CD4-positive, alpha-beta T cell treated with Interleukin-2 at 100 ng/mL for 4 hours (primary cell): ENCODE data around the gene PATE3.

Source experiments
- DNase-seq: peaks from one replicate; pipeline ENCODE4 v3.0.0-alpha.2; 2020; ENCODE audit warnings: low spot score

The PATE3 gene, protein sequence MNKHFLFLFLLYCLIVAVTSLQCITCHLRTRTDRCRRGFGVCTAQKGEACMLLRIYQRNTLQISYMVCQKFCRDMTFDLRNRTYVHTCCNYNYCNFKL

DNA sequence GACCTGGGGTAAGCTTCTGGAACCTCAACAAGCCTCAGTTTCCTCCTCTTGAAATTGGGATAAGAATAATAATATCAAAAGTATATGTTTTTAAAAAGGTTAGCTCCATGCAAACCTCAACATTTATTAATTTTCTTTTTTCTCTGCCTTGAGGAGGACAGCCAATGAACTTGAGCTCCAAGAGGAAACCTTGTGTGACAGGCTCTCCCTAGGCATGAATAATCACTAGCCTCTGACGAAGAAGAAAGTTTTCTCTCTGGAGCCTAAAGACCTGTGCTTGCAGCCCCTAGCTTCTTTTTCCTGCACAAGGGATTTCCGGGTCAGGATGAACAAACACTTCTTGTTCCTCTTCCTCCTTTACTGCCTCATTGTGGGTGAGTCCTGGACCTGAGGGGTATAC, at the start of gene PATE3:
PATE3 (plus strand) TSS at position 301 of the 400 bp plus-strand sequence; CDS start at position 326, 25 bp downstream.
- no peak for DNase-seq

DNA sequence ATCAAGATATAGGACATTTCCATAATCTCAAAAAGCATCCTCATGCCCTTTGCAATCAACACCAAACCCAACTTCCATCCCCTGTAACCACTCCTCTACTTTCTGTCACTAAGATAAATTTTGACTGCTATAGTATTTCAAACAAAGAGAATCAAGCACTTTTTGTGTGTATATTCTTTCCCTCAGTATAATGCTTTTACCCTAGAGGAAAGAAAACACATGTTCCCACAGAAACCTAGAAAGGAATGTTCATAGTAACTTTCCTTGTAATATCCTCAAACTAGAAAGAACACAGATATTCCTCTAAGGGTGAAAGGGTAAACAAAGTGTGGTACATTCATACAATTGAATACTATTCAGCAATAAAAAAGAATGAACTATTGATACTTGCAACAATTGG, 47.3 kb upstream of the PATE3 start:
- DNase-seq: no peak

DNA sequence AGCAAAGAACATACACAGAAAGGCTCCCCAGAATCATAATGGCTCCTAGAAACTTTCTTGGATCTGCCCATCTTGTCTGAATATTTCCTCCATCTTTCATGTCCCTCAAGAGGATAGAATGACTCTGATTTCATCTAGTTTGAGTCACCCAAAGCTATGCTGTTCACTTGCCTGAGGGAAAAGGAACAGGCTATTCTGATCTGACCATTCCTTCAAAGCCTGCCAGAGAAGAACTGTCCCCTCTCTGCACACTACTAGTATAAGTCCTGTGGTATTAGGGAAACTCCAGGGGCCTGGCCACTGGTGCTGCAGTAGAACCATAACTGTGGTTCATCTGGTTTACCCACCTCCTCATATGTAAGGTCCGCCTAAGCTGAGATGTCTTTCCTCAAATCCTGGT, 44.2 kb upstream of the PATE3 start:
- no peak for DNase-seq

DNA sequence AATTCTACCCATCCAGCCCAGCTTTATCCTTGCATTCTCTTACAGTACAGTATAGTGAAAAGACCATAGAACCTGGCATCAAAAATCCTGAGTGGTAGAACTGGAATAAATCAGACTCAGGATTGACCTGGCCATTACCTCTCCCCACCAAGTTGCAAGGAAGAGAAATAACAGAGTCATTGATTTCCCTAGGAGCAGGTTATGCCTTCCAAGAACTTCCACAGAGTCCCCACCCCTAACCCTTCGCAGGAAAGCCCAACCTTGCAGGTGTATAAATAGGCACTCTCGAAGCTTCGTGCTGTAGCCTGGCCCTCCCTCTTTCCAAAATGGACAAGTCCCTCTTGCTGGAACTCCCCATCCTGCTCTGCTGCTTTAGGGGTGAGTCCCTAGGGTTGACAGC, 41.9 kb upstream of the PATE3 start, which contains the start of gene PATE1:
PATE1 (plus strand) TSS at position 301 of the 400 bp plus-strand sequence; CDS start at position 327, 26 bp downstream.
- no peak for DNase-seq

DNA sequence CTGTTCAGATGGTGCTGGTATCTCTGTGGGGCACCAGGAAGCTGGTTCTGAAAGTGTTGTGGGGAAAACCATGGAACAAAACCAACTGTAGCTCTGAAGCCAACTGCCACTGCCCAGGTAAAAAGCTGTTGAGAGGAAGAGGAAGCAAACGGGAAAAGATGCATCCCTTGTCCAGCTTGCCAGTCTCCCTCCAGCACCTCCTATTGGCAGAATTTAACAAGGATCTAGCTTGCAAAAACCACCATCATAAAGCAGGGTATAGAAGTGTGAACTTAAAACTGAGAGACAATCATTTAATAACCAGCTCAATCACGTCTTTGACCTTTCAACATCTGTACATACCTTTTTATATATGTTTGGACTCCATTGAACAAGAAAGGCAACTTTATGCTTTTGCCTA, 37.3 kb upstream of the PATE3 start:
- DNase-seq: no peak

DNA sequence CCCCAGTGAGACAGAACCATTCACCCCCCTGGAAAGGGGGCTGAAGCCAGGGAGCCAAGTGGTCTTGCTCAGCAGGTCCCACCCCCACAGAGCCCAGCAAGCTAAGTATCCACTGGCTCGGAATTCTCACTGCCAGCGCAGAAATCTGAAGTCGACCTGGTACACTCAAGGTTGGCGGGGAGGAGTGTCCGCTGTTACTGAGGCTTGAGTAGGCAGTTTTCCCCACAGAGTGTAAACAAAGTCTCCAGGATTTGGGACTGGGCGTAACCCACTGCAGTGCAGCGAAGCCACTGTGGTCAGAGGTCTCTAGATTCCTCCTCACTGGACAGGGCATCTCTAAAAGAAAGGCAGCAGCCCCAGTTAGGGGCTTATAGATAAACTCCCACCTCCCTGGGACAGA, 31.9 kb upstream of the PATE3 start:
- no peak for DNase-seq

DNA sequence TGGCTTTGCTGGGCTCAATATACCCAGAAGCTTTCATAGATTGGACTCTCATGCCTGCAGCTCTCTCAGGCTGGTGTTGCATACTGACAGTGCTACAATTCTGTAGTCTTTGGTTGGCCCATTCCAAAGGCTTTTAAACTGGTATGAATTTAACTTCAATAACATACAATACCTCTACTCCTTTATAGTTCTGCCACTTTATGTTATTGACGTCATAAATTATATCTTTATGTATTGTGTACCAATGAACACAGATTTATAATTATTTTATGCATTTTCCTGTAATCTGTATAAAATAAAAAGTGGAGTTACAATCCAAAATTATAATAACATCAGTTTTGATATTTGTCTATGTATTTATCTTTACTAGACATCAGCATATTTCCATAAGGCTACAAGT, 25.5 kb upstream of the PATE3 start:
- DNase-seq: no peak

DNA sequence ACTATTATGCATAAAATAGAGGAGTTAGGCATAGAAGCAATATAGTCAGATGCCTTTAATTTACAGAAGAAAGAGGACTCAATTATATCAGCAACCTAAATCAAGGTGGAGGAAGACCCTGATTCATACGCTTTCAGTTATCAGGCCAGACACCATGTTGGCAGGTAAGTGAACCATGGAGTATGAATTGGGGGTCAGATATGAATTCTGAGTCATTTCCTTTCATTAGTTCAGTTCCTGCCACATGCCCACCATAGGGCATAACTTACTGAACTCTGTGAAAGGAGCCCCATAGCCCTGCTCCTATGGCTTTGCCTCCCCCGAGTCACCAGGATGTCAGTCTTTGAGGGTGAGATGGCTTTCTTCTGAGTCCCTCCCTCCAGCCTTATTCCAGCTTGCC, 24.4 kb upstream of the PATE3 start:
- DNase-seq: no peak

DNA sequence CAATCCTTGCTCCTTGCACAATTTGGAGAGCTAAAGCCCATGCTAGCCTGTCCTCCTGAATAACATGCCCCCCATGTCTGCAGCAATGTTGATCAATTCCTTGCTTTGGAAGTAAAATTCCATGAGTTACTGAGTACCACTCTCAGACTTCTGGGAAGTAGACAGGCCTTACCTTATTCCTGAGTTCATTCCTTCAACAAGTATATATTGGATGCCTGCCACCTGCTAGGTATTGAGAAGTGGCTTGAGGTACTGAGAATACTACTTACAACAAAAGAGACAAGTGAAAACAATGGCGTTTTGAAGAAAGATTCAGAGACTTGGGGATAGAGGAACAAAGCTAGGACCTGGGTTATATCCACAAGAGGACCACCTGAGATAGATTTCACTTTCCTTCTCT, 21.7 kb upstream of the PATE3 start:
- DNase-seq: no peak

DNA sequence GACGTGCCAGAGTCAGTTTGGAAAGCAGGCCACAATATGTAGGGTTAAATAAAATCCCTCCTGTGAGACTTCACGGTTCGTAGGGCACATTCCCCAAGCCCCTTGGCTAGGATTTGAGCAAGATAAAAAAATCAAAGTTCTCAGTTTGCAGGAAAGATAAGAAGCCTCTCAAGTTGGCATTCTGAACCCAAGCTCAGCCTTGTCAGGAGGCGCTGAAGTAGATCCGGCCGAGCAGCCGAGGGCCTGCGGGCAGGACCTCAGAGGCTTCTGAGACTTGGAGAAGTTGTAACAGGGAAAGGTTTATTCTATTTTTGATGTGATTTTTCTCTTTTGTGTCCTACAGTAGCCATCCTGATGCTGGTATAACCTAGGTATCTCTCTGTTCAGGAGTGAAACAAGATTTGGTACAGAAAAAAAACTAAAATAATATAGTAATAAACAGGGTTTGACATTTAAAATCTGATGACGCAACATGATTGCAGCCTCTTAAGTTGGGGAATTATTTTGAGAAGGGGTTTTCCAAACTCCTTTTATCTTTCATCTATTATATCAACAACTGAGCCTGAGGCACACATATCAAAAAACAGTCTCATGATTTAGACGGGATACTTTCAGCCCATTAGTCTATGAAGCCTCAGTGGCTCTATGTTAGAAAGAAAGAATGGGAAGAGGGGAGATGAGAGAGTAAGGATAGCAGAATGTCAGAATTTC, 19.4 kb upstream of the PATE3 start:
- DNase-seq: no peak

DNA sequence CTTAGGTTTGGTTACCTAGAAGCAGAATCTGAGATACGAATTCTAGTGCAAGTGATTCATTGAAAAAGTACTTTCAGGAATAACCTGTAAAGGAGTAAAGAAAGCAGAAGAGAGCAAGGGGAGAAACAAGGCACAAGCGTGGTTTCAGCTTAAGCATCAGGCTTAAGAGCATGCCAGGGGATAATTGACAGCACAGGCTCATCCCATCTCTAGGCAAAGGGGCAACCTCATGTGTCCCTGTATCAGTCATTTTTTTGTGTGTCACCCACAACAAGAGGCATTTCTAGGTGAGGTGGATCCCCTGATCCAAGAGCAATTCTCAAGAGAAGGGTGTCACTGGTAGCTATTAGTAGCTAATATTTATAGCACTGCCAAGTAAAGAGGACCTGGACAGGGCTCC, 17.3 kb upstream of the PATE3 start:
- DNase-seq: no peak

DNA sequence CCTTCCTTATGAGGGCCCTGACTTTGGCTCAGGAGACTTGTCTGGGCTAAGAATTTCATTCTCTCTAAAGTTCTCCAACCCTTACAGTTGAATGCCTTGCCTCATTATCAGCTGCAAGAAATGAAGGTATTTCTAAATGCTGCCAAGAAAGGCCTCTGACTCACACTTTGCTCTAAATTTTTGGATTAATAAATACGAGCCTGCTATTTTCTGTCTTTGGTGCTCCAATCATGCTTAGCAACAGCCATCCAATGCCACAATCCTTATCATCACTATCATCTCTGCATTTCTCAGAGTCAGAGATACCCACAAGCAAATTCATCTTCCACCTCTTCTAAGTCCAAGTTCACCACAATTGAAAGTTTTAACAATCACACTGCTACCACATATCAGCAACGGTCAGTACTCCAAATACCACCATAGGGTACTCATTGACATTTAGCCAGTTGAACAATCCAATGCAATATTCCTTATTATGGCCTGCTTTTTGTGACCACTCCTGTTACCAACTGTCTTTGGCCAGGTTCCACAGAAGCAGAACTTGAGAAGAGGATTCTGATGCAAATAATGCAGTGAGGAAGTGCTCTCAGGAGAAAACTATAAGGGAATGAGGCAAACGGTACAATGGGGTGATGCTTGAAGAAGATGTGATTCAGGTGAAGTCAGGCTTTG, 15.0 kb upstream of the PATE3 start:
- no peak for DNase-seq

DNA sequence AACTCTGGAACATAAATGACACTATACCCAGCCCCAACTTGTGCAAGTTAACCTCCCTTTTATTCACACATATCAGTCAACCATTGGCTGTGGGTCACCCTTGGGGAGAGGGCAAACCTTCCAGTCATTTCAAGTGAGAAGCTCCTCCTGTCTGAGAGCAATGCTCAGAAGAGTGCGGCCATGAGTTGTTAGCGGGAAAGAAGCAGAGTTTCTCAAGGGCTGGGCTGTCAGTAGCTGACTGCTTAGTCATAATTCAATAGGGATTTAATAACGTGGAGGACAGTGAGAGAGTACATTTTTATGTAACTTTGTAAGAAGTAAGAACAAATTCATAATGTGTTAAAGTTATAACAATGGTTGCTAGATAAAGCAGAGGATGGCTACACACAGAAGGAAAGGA, 14.4 kb upstream of the PATE3 start:
- DNase-seq: no peak

DNA sequence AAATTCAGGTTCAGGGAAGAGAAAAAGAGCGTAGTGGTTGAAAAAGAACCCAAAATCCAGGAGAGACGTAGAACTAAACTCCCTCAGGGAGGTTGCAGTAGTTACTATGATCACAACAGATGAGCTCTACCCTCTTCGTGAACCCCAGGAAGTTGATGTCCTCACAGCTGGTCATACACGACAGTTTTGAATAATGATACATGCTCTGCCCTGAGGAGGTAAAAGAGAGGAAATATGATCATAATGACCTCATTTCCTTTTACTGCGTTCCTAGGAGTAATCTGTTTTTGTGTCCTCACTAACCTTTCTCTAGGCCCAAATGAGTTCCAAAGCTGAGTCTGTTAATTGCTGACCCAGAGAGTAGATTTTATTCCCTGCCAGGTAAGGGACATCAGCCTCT, 10.6 kb upstream of the PATE3 start:
- no peak for DNase-seq

DNA sequence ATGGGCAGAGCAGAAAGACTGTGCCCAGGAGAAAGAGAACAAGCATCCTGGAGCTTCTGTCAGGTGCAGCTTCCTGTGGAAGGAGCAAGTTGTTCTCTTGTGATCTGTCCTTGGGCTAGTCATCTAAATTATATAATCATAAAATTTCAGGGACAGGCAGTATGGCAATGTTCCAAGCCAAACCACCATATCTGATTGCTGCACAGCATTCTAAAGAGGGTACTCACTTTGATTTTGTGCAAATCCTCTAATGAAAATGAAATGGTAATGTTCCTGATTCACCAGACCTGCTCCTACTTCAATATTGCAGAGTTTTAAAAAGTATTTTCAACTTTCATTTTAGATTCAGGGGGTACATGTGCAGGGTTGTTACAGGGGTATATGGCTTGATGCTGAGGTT, 9.2 kb upstream of the PATE3 start, which contains the start of gene PATE2:
PATE2 (minus strand) TSS at position 101 of the 400 bp plus-strand sequence; CDS start at position 46, 55 bp downstream.
- no peak for DNase-seq

DNA sequence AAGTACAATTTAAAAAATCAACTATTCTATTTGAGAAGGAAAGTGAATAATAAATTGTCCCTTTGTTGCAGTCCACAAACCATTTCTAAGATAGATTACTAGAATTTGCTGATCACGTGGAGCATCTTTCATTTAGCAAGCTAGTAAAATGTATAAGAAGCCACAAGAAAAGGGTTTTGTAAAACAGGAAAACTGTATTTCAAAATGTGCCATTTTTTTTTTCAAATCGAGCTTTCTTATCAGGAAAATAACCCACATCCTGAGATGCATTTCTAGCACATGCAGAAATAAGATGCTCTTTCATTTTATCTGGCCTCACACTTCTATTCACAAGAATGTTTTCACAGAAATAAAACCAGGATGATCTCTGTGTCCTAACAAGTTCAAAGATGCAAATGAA, 3.2 kb upstream of the PATE3 start:
- DNase-seq: no peak

DNA sequence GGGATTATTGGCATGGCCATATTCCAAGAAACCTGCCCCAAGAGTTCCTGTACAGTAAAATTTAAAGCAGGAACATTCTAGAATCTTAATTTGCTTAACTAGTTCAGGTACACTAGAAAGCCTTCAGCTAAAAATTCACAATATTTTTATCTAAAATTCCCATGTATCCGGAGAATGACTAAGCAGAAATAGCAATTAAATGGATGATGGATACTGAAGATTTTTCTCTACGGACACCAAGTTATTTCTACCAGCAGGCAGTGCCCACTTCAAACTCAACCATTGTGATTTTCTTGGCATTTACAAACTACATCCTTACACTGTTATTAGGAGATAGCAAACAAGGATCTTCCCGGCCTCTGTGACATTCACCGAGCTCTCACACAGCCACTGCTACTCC, 2.9 kb downstream of the PATE3 start:
- no peak for DNase-seq

DNA sequence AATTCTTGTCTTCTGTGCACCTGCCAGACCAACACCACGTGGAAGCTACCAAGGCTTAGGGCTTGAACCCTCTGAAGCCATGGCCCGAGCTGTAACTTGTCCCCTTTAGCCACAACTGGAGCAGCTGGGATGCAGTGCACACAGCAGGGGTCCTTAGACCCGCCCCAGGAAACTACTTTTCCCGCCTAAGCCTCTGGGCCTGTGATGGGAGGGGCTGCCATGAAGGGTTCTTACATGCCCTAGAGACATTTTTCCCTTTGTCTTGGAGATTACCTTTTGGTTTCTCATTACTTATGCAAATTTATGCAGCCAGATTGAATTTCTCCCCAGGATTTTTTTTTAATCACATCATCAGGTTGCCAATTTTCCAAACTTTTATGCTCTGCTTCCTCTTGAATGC, 9.7 kb downstream of the PATE3 start:
- no peak for DNase-seq

DNA sequence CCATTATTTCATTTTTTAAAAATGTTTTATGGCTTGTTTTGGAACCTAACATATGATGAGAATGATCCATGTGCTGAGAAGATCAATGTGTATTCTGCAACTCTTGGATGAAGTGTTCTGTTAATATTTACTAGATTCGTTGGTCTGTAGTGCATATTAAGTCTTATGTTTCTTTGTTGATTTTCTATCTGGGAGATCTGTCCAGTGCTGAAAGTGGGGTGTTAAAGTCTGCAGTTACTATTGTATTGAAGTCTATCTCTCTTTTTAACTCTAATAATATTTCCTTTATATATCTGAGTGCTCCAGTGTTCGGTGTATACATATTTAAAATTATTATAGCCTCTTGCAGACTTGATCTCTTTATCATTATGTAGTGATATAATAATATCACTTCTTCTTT, 11.9 kb downstream of the PATE3 start:
- DNase-seq: no peak

DNA sequence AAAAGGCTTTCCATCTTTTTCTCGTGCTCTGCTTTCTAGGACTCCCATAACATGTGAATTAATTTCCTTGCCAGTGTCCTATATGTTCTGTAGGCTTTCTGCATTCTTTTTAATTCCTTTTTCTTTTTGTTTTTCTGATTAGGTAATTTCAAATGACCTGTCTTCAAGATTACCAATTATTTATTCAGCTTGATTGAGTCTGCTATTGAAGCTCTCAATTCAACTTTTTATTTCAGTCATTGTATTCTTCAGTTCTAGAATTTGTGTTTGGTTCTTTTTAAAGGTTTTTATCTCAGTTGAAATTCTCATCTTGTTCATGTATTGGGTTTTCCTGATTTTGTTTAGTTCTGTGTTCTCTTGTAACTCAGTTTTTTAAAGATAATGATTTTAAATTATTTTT, 14.5 kb downstream of the PATE3 start:
- no peak for DNase-seq

DNA sequence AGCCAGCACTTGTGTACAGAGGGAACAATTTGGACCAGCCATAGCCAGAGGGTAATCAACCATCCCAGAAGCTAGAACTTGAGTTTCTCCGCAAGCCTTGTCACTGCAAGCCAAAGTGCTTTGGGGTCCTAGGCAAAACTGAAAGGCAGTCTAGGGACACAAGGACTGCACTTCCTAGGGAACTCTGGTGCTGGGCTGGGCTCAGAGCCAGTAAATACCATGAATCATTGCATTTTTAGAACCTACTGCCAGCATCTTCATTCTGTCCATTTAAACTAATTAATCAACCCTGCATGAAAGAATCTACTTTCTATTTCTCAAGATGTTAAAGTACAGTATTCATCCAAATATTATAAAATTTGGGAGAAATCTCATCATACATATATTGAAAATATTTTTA, 20.0 kb downstream of the PATE3 start:
- no peak for DNase-seq

DNA sequence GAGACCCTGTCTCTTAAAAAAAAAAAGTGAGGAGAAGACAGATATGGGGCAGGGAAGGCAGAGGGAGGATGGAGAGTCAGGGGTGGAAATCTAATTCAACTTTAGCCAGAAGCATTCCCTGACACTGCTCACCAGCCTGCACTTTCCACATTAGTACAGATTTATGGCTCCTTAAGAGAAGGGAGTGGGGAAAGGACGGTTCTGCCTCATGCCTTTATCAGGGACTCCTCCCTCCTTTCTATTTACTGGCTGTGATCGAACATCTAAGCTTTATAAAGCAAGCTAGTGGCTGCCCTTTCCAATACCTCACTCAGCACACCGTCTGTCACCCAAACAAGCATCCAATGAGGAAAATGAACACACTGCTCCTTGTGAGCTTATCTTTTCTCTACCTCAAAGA, 45.1 kb downstream of the PATE3 start, which contains the start of gene PATE4:
PATE4 (plus strand) TSS at position 301 of the 400 bp plus-strand sequence; CDS start at position 345, 44 bp downstream.
- no peak for DNase-seq

DNA sequence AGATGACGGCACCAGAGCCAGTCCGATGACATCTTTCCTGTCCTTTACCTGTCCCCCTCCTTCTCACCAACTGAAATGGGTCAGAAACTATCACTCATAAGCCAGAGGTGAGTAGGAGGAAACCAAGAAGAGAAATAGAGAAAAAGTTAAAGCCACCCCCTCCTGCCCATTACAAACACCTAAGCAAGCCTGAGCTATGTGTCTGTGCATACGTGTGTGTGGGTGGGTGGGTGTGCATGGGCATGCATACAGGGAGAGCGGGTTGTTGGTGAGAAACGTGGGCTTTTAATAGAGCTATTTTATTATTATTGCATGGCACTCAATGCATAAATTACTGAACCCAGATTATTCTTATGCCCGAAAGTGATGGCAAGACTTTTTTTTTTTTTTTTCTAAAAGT, 47.8 kb downstream of the PATE3 start:
- DNase-seq: no peak
